GF-D8 (cell line): Measurements from ENCODE around the gene BCAS3.

Source experiments
- DNase-seq: peaks from one replicate; lab custom pipeline; 2025; lab: John Stamatoyannopoulos, UW

Gene BCAS3

DNA sequence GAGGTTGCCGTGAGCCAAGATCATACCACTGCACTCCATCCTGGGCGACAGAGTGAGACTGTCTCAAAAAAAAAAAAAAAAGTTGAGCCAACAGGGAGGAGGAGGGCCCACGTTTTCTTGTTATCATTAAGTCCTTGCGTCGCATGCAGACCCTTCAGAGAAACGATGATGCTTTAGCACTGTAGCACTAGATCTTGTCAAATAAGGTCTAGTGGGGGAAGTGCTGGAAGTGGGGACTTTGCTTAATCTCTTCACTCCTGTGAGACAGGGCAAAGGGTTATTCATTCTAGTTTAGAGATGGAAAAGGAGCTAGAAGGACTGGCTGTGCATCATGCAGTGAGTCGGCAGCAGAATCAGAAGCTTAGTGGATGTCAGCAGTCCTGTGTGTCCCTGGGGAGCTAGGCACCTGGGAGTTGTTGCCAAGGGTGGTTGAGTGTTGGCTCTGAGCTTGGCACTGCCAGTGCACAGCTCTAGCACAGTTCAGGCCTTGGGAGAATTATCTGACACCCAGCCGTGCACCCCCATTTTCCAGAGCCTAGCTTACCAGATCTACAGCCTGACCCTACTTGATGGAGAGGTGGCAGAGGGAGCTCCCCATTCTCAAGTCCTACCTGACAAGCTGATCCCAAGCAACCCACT, 688.5 kb downstream of the BCAS3 start:
- DNase-seq, result no peak

DNA sequence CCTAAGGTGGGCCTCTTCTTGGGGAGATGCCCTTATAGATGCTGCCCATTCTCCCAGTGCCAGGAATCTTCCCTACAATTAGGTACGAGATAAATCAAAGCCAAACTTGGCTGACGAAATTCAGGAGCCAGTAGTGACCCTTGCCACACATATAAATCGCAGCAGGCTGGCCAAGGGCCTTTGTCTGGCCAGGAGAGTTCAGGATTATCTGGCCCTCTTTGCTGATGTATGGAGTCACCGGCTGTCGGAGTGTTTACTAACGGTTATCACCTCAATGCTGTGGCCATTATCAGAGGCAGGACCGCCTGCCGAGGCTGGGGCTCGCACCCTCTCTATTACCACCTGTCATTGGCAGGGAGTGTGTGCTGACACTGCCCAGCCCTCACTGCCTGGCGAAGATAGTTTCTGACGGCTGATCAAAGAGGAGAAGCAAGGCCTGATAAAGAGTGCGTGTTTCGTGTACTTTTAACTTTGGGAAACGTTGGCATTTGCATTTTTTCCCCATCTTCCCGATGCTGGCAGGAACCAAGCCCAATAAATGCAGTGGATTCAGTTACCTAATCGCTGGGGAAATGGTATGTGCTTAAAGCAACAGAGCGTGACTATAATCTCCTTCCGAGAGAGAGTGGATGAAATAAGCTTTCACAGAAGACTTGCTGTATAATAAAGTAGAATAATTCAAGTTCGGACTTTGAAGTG, 689.2 kb downstream of the BCAS3 start:
- DNase-seq, result no peak

DNA sequence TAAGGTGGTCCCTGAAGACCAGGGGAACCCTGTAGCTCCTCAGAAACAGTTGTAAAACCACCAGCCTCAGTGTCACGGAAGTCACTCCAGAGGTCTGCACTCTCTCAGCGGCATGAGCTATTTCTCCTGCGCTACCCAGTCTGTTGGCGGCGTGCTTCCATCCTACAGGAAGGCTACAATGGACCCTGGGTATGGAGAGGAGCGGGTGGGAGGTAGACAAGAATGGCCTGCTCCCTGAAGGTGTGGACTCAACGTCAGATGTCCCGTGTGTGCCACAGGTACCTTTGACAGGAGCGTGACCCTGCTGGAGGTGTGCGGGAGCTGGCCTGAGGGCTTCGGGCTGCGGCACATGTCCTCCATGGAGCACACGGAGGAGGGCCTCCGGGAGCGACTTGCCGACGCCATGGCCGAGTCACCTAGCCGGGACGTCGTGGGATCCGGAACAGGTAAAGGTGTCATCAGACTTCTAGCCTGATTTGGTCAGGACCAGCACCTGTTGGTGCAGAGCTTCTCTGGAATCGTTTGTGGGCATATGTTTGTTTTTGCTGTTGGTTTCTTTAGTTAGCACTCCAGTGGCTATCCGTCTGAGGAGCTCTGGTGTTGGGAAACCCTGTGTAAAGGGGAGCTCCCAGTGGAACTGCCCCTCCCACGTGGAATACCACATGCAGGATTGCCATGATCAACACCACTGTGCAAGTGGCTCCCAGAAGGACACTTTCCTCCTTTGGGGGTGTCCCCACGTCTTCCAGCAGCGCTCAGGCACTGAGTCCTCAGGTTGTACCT, 690.6 kb downstream of the BCAS3 start:
- DNase-seq, result no peak

DNA sequence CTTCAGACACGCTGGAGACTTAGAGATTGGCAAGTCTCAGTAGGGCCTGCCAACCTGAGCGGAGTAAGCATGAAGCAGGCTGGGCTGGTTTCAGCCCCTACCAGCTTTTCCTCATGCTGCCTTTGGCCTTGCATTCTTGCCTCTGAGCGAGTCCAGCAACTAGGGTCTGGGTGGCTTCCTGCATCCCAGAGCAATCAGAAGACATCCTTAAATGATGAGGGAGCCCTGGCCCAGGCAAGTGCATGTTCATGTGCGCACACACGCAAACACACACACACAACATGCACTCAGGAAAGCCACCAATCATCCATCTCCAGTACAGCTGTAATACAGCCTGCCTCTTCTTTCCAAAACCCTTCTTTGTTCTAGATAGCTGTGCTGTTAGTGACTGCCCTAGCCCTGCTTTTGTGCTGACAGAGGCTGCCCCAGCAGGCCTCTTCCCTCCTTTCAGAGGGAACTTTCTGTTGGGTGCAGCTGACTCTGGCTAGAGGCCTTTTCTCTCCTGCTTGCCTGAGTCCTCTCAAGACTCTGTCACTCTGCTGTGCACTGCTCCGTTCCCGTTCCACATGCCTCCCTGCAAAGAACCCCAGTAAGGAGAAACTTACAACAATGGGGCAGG, 691.3 kb downstream of the BCAS3 start:
- no peak for DNase-seq

DNA sequence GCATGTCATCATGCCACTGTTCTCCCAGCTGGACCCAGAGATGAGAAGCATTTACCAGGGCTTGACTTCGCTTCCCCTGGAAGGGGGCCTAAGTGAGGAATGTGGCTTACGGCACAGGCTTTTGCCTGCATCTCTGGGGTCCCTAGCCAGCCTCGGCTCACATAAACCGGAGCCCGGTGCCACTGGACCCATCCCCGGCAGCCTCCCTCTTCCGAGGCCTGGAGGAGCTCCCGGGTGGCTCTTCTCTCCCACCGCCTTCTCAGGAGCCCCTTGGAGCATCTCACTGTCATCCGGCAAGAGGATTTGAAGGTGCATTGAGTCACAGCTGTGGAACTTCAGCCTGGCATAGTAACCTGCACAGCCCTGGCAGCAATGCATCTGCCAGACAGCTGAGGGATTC, 692.1 kb downstream of the BCAS3 start:
- no peak for DNase-seq

DNA sequence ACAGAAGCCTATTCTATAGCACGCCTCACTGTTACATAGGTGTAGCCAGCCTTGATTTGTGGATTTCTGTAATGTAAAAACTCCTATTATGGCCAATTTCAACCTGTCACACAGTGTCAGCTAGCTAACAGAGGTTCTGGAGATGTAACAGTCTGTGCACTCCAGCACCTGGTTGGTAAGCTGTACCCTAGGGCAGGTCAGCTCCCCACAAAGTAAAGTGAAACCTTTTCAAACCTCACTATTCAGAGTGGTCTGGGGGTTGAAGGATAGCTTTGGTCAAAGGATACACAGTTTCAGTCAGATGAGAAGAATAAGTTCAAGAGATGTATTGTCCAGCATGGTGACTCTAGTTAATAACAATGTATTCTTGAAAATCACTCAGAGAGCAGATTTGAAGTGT, 693.5 kb downstream of the BCAS3 start:
- DNase-seq, result no peak

DNA sequence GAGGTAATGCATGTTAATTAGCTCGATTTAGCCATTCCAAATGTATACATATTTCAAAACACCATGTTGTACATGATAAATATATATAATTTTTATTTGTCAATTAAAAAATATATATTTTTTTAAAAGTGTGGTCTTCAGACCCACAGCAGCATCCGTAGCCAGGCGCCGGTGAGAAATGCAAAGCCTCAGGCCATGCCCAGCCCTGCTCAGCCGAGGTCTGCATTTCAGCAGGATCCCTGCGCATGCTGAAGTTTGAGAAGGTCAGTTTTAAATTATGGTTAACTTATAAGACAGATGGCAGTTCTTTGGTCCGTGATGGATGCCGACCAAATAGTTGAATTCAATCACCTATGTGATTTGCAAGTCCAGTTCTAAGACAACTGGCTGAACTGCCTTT, 694.0 kb downstream of the BCAS3 start:
- DNase-seq, result no peak

DNA sequence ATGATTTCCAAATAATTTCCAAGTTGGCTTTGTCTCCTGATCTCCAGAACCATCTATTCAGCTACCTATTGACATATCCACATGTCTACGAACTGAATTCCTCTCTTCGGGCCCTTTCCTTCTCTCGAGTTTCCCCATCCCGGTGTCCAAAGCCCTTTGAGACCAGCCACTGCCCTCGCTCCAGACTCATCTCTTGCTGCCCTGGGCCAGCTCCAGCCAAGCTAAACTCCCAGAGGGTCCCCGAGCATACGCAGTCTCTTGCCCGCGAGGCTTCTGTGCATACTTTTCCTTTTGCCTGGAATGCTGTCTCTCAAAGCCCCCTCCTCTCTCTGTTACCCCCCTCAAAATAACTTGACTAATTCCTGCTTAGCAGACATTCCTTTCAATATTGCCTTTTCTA, 694.8 kb downstream of the BCAS3 start:
- DNase-seq, result no peak

DNA sequence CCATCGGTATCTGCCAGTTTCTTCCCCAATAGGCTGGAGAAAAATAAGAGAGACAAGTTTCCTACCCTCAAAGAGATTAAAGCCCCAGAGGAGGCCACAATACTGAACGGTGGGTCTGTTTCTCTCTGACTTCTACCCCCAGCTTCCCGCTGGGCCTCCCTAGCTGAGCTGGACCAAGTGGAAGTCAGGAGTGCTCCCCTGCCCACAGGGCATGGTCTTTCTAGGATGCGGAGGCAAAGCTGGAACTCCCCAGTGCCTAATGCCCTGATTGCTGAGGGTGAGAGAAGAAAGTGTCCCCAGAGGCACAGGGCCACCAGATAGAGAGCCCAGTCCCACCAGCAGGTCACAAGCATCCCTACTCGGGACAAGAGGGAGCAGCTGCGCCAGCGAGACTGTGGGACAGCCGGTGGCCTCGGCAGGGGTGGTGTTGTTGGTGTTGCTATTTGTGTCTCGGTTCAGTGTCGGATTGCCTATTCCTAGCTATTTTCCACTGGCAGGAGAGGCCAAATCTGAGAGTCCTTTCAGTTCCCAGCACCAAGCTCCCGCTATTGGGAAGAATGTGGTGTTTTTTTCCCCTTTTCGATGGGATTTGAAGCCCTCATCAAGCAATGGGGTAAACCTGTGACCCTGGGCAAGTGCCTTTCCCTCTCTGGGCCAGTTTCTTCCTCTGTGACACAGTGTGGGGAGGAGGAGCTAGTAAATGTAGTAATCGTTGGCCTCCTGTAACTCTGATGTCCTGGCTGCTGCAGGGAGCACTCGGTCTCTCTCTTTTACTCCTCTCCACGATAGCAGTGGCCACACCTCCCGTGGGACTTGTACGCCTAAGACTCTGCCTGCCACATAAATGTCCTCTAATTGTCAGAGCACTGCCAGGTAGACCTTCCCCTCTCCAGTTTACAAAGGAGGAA, 699.5 kb downstream of the BCAS3 start:
- no peak for DNase-seq

DNA sequence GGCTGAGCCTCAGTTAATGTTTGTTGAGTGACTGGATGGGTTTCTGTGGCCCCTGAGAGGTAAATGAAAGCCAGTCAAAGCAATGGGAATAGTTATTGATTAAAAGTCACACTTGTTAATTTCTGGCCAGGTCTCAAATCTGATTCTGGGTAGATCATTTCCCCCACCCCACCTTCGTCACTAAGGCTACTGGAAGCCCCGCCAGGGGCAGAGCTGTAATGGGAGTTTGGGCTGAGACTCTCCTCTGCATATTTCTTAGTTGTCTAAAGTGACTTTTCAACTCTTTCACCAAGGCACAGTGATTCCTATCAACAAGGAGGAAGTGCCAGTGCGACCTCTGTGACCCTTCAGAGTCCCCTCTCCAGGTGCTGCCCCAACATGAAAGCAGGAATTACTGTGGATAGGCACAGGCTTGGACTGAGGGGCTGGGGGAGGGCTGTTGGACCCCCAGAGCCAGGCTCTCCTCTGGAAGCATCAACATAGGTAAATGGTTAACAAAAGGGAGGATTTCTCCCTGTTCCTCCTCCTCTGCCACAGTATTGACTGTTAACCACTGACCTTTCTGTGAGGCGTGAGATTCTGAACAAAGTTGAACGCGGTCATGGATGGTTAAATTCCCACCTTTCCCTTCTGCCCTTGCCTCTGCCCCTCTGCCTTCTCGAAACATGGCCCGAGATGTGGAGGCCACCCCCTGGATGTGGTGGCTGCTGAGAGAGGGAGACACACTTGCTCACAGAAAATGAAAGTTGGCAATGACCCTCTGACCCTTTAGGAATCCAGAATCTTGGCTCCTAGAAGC, 701.2 kb downstream of the BCAS3 start:
- no peak for DNase-seq

DNA sequence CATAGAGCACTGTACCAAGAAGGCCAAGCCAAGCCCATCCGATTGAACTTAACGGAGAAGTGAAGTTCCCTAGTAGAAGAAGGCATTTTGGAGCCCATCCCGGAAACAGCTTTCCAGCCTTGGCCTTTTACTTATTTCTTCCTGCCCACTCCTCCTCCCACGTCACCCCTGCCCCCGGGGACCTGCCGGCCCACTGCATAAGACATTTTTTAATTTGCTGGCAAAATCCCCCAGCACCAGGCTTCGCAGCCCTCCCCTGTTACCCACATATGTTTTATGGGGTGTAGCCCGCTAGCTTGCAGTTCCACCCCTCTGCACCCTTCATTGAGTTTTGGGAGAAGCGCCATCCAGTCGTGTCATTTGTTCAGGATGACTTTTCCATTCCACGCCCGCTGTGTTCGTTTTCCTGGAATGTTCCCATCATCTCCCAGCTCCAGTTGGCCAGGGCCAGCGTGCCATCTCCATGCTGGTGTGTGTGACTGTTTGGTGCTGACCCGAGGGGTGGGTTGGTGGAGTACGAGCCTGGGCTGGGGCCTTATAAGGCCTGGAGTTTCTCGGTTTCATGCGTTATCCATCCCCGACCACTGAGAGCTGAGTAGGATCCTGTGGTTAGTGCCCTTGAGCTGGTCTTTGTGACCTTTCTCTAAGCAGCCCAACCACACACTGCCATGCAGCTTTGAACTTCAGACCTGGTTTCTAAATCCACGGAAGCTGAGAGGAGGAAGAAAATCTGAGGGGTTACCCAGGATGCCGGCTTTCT, 702.0 kb downstream of the BCAS3 start:
- no peak for DNase-seq

DNA sequence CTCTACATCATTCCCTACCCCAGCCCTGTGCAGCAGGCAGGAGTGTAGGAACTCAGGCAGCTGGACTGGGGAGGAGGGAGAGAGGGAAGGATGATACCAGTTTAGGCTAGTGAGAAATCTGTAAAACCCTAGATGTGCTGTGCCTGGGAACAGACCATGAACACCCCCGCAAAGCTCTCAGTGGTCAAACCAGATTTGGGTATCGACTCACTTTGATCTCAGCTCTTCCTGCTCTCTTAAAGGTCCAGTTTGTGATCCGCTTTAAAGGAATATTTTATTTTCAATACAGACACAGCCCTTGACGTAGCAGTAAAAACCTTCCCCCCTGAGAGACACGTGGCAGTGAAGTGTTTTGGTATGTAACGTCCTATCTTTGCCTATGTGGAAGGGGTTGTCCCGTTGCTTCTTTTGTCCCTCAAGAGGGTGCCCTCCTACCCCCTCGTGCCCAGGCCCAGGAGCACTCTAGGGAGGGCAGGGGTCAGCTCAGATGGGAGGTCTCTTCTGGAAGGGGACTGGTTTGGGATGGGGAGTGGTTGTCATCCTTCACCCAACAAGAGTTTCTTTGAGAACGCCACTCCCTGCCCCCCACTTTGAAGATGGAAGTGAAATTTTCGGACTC, 702.7 kb downstream of the BCAS3 start:
- DNase-seq, result no peak

DNA sequence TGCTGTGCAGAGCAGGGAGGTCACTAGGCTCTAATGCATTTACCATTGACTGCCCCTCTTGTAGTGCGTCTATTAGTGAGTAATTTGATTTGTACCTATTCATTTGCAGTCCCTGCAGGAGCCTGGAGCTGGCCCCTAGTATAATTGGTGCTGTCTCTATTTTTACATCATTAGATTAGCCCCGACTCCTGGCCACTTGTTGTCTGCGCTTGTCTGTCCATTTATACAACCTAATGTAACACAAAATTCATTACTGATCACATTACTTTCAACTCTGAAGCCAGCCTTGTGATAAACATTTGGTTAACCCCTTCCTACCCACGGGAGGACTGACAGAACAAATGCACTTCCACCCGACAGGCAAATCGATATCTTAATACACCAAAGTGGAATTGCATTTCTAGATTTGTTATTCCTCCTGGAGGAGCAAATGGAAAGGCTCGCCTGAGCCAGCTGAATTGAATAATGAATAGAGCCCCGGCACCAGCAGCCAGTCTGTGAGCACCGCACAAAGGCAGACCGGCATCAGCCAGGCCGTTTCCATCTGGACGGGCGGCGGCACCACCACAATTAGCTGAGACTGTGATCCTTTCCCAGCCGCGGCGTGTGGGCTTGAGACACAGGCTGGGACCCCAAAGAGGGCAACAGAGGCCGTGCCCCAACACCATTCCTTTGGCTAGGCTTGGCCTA, 703.3 kb downstream of the BCAS3 start:
- DNase-seq, result no peak

DNA sequence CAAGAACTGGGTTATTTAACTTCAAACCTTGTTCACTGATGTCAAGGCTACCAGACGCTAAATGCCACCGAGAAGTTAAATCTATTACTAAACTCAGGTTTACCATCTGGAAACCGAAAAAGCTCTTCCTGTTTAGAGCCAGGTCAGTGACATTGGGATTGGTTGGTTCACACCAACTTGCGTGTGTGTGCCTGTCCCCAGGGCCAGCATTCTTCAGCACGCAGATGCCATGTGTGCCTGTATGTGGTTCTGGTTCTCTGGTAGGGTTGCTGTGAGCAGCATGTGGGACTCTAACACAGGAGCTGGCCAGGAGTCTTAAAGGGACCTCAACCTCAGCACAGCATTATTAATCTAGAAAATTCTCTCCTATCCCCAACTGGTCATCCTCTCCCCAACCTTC, 703.9 kb downstream of the BCAS3 start:
- DNase-seq, result no peak

DNA sequence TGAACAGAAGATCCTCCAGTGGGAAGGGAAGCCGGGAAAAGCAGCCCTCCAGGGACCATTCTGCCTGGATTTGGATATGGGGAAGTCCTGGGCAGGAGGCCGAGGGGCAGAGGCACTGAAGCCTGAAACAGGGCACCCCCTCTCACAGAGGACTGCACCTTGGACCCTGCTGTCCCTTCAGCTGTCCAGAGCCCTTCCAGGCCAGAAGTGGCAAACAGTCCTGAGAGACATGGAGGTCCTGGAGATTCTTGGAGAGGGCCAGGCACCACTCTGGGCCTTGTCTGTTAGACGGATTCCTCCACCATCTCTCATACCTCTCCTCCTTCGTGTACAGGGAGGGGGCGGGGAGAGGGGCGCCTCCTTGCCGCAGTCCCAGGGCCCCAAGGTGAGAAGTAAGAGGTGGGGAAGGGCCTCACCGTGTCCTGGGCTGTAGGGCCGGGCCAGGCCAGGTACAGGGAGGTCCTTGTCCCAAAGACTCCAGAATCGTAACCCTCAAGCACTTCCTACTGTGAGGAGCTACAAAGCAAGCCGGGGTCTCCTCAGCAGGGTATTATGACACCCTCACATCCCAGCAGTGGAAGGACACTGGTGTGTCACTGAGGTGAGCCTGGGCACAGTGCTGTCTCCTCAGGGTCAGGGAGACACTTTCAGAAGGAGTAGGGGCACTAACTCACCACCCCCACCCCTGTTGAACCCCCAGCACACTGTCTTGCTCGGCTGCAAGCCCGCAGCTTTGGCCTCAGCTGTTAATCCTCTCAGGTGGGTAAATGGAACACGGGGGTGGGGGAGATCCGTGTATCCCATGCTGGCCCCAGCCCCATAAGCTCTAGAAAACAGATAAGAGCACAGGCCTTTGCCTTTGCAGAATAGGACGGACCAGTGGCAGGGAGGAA, 705.4 kb downstream of the BCAS3 start:
- no peak for DNase-seq

DNA sequence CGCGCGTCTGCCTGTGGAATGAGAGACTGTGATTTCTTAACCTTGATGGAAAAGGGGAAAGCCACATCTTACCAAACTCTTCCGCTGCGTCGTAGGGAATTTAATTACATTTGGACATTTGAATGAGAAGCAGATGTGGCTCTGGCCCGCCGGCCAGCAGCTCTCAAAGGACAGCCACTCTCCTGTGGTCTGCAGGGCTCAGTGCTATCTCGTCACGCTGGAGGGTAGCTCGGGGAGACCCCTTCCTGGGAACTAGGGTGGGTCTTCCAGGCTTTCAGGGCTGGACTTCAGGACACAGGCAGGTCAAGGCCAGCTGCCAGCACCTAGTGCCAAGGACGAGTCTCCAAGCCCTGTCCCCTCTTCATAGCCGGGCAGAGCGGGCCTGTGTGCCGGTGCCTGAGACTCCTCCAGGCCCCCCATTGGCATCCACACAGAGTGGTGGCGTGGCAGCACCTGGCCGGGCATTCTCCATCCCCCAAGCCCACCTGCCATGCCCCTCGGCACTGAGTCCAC, 706.1 kb downstream of the BCAS3 start:
- DNase-seq, result no peak

DNA sequence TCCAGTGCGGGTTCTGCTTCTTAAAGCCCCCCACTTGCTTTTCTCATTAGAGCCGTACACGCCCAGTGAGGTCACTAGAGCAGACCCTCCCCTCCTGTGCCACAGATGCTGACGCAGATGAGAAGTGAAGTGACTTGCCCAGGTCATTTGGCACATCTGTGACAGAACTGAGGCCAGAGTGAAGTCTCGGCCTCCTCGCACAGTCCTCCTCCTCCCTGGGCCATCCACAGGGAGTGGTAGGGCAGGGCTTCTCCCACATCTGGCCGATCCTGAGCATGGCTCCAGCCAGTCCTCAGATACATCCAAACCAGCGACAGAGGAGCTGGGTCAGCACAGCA, 706.7 kb downstream of the BCAS3 start:
- DNase-seq, result no peak
